VCaP (cell line): Measurements from ENCODE around the gene CHRD.

Source experiments
- H3K27ac ChIP-seq: fragments of 450-650 bp; 2 replicates; pipeline ENCODE4 v1.5.1; 2017
- CTCF ChIP-seq: fragments of 450-650 bp; conservative IDR thresholded peaks from 2 replicates; pipeline ENCODE4 v1.5.1; 2017; ENCODE audit warnings: mild to moderate bottlenecking, moderate library complexity

CHRD gene

GRCh38 chr3:184341925-184342324, 37.9 kb upstream of the CHRD start:
- no peak overlapping the region for H3K27ac ChIP-seq
- no peak for TF ChIP-seq CTCF

DNA sequence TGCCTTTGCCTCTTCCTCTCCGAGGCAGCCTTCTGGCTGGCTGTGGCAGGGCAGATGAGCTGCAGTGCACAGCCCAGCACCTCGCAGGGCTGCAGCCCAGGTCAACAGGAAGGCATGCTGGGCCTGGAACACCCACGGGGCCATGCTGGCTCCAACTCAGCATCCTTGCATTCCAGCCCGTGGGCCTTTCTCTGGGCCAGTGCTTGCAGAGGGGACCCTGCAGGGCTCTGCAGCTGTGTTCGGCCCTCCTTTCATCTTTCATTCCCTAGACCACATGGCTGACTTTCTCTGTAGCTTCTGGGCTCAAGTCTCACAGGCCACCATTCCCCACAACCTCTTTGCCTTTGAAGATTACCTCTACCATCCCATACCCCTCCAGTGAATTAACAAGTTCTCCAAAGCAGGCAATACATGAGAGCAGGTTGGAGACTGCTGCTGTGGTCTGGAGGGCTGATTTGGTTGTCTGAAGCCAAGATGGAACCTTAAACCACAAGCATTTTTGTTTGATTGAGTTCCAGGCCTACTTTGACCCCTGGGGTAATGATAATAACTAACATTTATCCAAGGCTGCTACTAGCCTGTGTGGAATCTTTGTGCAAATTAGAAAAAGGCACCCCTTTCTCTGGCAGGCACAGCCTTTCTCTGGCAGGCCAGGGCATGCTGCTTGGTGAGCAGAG, 36.5 kb upstream of the CHRD start:
- no peak overlapping the region for H3K27ac ChIP-seq
- TF ChIP-seq CTCF, result no peak

GRCh38 chr3:184344579-184345316, 35.1 kb upstream of the CHRD start:
- peak overlapping the region; percentile 38 for H3K27ac ChIP-seq
- no peak for TF ChIP-seq CTCF

GRCh38 chr3:184345317-184346144, 34.3 kb upstream of the CHRD start:
- peak; percentile 75 for TF ChIP-seq CTCF
- peak overlapping the region; percentile 38 for H3K27ac ChIP-seq

- H3K27ac ChIP-seq, result peak overlapping the region; percentile 38; the same call in 1 of the 2 replicates
- no peak for TF ChIP-seq CTCF
These were observed 33.2 kb upstream of the CHRD start for GRCh38 chr3:184346480-184347190.

DNA sequence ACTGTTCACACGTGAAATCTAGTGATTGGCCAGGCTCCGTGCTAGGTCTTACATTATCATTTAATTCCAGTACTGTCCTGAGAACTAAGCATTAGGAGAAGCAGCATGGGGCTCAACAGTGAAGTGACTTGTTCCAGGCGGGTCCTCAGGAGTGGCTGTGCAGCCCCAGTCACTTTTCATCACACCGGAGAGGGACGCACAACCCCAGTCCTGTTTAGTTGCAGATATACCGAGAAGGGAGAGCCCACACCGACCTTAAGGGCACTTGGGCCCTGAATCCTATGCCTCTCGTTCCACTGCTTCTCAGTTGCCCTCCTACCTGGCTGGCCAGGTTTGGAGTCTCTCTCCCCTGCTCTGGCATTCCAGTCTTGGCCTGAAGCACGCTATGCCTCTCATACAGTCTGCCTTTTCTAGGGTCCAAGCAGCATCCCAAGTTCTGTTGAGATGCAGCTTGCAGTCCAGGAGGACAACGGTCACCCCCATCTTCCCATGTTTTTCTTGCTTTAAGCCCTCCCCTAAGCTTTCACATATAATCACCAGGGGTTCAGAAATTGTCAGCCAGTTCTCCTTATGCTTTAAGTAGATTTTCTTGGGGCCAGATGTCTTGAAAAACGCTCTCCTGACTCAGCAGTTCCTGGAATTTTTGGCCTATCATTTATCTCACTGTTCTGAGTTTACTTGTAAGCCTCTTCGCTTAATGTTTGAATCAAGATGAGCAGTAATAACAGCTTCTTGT, 32.4 kb upstream of the CHRD start:
- no peak for TF ChIP-seq CTCF

More for the DNA sequence above, 32.4 kb upstream of the CHRD start:
- no peak overlapping the region for H3K27ac ChIP-seq
